Measurements from ENCODE around the gene NFYC. TPM values are rescaled to one million over a fixed set of nuclear protein-coding genes. Genes with fewer than 3 reads are reported as not detected.
A peak's percentile ranks its signal among the peaks of the same experiment; 100 is the strongest.

Gene NFYC
- total RNA-seq, 1 experiment from 2014 or later, result 63.3 TPM

- ATAC-seq (no peak), DNase-seq (ENCODE audit: low read depth, low spot score) (no peak)
- Histone ChIP-seq H3K36me3 (ENCODE audit: control insufficient read depth in 1 of 2, insufficient read depth in 2 of 2, low read length in 2 of 2) (peaks cover 19 to 26% of the 10 kb centered on the region in 2 experiments; a peak in 3 of 4 replicates), H3K9me3 (ENCODE audit: control insufficient read depth in 1 of 2, insufficient read depth in 1 of 2, low read depth in 1 of 2, low read length in 2 of 2) (no peaks in the 10 kb centered on the region), H2AFZ (ENCODE audit: low read depth, low read length, poor library complexity, severe bottlenecking) (no peak overlapping the region), H3K27me3 (ENCODE audit: insufficient read depth, low read length) (no peaks in the 10 kb centered on the region), H3K9ac (ENCODE audit: low read length) (no peak overlapping the region), H3K27ac (ENCODE audit: low read depth, low read length) (no peak overlapping the region), H3K79me2 (ENCODE audit: insufficient read depth, low read length) (no peaks in the 10 kb centered on the region), H3K9me2 (ENCODE audit: insufficient read depth) (no peaks in the 10 kb centered on the region), H3K4me3 (replicated peaks in 1 of 2; ENCODE audit: low read depth in 1 of 2, low read length in 2 of 2) (no peak overlapping the region), H3K4me1 (ENCODE audit: control insufficient read depth in 1 of 2, insufficient read depth in 2 of 2, low read length in 2 of 2) (no peaks in the 10 kb centered on the region), H3K4me2 (ENCODE audit: low read length) (no peak overlapping the region), H4K20me1 (ENCODE audit: insufficient read depth) (no peaks in the 10 kb centered on the region)
- POLR2A ChIA-PET, result no interaction called here
- intact Hi-C loops (cut with micrococcal nuclease), result no loop called here
- TF ChIP-seq POLR2A (IDR thresholded peaks at IDR 0.05; ENCODE audit: borderline replicate concordance, extremely low read depth, insufficient read depth, insufficient read length) (no peak), TCF7L2 (IDR thresholded peaks at IDR 0.05; ENCODE audit: borderline replicate concordance, extremely low read depth, insufficient read depth, insufficient read length) (no peak), EZH2phosphoT487 (IDR thresholded peaks at IDR 0.05; ENCODE audit: borderline replicate concordance) (no peak), ZFX (IDR thresholded peaks at IDR 0.05) (no peak), EGR1 (IDR thresholded peaks at IDR 0.05; ENCODE audit: low read depth) (no peak), SRF (IDR thresholded peaks at IDR 0.05; ENCODE audit: low read depth) (no peak), RAD21 (IDR thresholded peaks at IDR 0.05; ENCODE audit: low read depth) (no peak), FOSL1 (IDR thresholded peaks at IDR 0.05; ENCODE audit: low read depth) (no peak), YY1 (IDR thresholded peaks at IDR 0.05; ENCODE audit: extremely low read depth, insufficient replicate concordance, low read depth, low read length) (no peak), CEBPB (IDR thresholded peaks at IDR 0.05; ENCODE audit: low read depth) (no peak), ATF3 (IDR thresholded peaks at IDR 0.05) (no peak), ELF1 (IDR thresholded peaks at IDR 0.05; ENCODE audit: borderline replicate concordance, low read depth) (no peak), CBX3 (IDR thresholded peaks at IDR 0.05; ENCODE audit: low read depth) (no peak), POLR2AphosphoS5 (IDR thresholded peaks at IDR 0.05; ENCODE audit: low read depth, low read length) (no peak), JUND (IDR thresholded peaks at IDR 0.05) (no peak), ZNF274 (IDR thresholded peaks at IDR 0.05; ENCODE audit: low read depth, low read length) (no peak), EZH2 (IDR thresholded peaks at IDR 0.05) (no peak)
- TF ChIP-seq, protein P1, sequence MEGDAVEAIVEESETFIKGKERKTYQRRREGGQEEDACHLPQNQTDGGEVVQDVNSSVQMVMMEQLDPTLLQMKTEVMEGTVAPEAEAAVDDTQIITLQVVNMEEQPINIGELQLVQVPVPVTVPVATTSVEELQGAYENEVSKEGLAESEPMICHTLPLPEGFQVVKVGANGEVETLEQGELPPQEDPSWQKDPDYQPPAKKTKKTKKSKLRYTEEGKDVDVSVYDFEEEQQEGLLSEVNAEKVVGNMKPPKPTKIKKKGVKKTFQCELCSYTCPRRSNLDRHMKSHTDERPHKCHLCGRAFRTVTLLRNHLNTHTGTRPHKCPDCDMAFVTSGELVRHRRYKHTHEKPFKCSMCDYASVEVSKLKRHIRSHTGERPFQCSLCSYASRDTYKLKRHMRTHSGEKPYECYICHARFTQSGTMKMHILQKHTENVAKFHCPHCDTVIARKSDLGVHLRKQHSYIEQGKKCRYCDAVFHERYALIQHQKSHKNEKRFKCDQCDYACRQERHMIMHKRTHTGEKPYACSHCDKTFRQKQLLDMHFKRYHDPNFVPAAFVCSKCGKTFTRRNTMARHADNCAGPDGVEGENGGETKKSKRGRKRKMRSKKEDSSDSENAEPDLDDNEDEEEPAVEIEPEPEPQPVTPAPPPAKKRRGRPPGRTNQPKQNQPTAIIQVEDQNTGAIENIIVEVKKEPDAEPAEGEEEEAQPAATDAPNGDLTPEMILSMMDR (IDR thresholded peaks at IDR 0.05 in 2 of 3, conservative IDR thresholded peaks at IDR 0.05 in 1 of 3; ENCODE audit: borderline replicate concordance in 1 of 3, insufficient read depth in 1 of 3, low read depth in 2 of 3, low read length in 2 of 3), result no peak
- TF ChIP-seq, protein P2, sequence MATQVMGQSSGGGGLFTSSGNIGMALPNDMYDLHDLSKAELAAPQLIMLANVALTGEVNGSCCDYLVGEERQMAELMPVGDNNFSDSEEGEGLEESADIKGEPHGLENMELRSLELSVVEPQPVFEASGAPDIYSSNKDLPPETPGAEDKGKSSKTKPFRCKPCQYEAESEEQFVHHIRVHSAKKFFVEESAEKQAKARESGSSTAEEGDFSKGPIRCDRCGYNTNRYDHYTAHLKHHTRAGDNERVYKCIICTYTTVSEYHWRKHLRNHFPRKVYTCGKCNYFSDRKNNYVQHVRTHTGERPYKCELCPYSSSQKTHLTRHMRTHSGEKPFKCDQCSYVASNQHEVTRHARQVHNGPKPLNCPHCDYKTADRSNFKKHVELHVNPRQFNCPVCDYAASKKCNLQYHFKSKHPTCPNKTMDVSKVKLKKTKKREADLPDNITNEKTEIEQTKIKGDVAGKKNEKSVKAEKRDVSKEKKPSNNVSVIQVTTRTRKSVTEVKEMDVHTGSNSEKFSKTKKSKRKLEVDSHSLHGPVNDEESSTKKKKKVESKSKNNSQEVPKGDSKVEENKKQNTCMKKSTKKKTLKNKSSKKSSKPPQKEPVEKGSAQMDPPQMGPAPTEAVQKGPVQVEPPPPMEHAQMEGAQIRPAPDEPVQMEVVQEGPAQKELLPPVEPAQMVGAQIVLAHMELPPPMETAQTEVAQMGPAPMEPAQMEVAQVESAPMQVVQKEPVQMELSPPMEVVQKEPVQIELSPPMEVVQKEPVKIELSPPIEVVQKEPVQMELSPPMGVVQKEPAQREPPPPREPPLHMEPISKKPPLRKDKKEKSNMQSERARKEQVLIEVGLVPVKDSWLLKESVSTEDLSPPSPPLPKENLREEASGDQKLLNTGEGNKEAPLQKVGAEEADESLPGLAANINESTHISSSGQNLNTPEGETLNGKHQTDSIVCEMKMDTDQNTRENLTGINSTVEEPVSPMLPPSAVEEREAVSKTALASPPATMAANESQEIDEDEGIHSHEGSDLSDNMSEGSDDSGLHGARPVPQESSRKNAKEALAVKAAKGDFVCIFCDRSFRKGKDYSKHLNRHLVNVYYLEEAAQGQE (IDR thresholded peaks at IDR 0.05; ENCODE audit: low read depth), result no peak
- TF ChIP-seq, protein P3, sequence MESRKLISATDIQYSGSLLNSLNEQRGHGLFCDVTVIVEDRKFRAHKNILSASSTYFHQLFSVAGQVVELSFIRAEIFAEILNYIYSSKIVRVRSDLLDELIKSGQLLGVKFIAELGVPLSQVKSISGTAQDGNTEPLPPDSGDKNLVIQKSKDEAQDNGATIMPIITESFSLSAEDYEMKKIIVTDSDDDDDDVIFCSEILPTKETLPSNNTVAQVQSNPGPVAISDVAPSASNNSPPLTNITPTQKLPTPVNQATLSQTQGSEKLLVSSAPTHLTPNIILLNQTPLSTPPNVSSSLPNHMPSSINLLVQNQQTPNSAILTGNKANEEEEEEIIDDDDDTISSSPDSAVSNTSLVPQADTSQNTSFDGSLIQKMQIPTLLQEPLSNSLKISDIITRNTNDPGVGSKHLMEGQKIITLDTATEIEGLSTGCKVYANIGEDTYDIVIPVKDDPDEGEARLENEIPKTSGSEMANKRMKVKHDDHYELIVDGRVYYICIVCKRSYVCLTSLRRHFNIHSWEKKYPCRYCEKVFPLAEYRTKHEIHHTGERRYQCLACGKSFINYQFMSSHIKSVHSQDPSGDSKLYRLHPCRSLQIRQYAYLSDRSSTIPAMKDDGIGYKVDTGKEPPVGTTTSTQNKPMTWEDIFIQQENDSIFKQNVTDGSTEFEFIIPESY (IDR thresholded peaks at IDR 0.05; ENCODE audit: extremely low read depth, insufficient replicate concordance, low read length), result no peak
- RAD21 ChIA-PET (ENCODE audit: low non-redundant PET in 1 of 2, low total read pairs in 2 of 2, uncharacterized antibody in 2 of 2, unreplicated experiment in 2 of 2), result no interaction called here
- TSS peak; percentile 7 for BruUV-seq (replicated peaks)
- CTCF ChIA-PET, result interaction anchor here (3.8 kb wide), 1 partner anchor 10 kb away, joined by 21 read pairs; no protein-coding TSS in a partner anchor
Measured at GRCh38 chr1:40763742-40764532, 72.4 kb downstream of the NFYC start.
